ENCODE results near the gene KCNH1. TPM values are rescaled to one million over a fixed set of nuclear protein-coding genes. Genes with fewer than 3 reads are reported as not detected.
"Not testable (repeated sequence)": the region's sequence is repeated elsewhere in the genome, so short reads cannot be mapped to it uniquely, and the experiment has no call there.

Gene KCNH1
- total RNA-seq, 1 donor from 2014 or later: 6.3 TPM

- Mint-ChIP-seq H3K4me3 (ENCODE audit: unreplicated experiment) (no peak overlapping the region), H3K9me3 (ENCODE audit: low read depth) (peaks cover 16% of the 10 kb centered on the region), H3K4me1 (ENCODE audit: low read depth) (peaks cover 20% of the 10 kb centered on the region), H3K36me3 (ENCODE audit: low read depth) (peaks cover 12% of the 10 kb centered on the region), H3K27me3 (ENCODE audit: low read depth) (no peaks in the 10 kb centered on the region), H3K27ac (ENCODE audit: unreplicated experiment) (no peak overlapping the region)
- DNase-seq (ENCODE audit: low spot score): no peak
- no peak for TF ChIP-seq CTCF (IDR thresholded peaks at IDR 0.05)
Observed at GRCh38 chr1:211066781-211067384, 67.1 kb downstream of the KCNH1 start.

- not testable (repeated sequence) for H3K27ac Mint-ChIP-seq (ENCODE audit: unreplicated experiment); H3K4me3 Mint-ChIP-seq (ENCODE audit: unreplicated experiment); H3K36me3 Mint-ChIP-seq (ENCODE audit: low read depth); H3K9me3 Mint-ChIP-seq (ENCODE audit: low read depth); DNase-seq (ENCODE audit: low spot score); H3K27me3 Mint-ChIP-seq (ENCODE audit: low read depth)
- peaks cover 11% of the 10 kb centered on the region for H3K4me1 Mint-ChIP-seq (ENCODE audit: low read depth)
Observed at GRCh38 chr1:211041838-211042237, 92.1 kb downstream of the KCNH1 start.

DNA sequence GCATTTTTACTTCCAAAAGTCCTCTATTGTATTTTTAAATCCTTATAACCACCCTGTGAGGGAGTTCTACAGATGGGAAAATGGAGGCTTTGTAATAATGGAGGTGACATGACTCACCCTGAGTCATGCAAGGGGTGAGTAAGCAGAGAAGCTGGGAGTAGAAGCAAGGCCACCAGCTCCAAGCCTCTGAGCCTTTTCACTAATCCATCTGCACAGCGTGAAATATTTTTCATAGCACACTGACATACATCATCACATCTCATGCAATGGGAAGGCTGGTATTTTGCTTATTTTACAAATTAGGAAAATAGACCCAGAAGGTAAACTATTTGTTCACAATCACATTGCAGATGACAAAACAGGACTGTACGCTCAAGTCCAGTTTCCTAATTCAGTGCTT lies 96.9 kb downstream of the KCNH1 start:
- H3K9me3 Mint-ChIP-seq (ENCODE audit: low read depth): peaks cover 8% of the 10 kb centered on the region
- TF ChIP-seq CTCF (IDR thresholded peaks at IDR 0.05): no peak
- H3K4me3 Mint-ChIP-seq (ENCODE audit: unreplicated experiment): no peak overlapping the region
- H3K4me1 Mint-ChIP-seq (ENCODE audit: low read depth): peaks cover 30% of the 10 kb centered on the region
- peaks cover 4% of the 10 kb centered on the region for H3K36me3 Mint-ChIP-seq (ENCODE audit: low read depth)
- no peak for DNase-seq (ENCODE audit: low spot score)
- H3K27me3 Mint-ChIP-seq (ENCODE audit: low read depth): no peaks in the 10 kb centered on the region
- H3K27ac Mint-ChIP-seq (ENCODE audit: unreplicated experiment): peak overlapping the region; percentile 94

GRCh38 chr1:211036381-211037060 lies 97.4 kb downstream of the KCNH1 start:
- peaks cover 9% of the 10 kb centered on the region for H3K9me3 Mint-ChIP-seq (ENCODE audit: low read depth)
- no peaks in the 10 kb centered on the region for H3K27me3 Mint-ChIP-seq (ENCODE audit: low read depth)
- H3K27ac Mint-ChIP-seq (ENCODE audit: unreplicated experiment): peak overlapping the region; percentile 94
- no peak overlapping the region for H3K4me3 Mint-ChIP-seq (ENCODE audit: unreplicated experiment)
- H3K36me3 Mint-ChIP-seq (ENCODE audit: low read depth): peaks cover 4% of the 10 kb centered on the region
- DNase-seq (ENCODE audit: low spot score): no peak
- no peak for TF ChIP-seq CTCF (IDR thresholded peaks at IDR 0.05)
- H3K4me1 Mint-ChIP-seq (ENCODE audit: low read depth): peaks cover 30% of the 10 kb centered on the region

DNA sequence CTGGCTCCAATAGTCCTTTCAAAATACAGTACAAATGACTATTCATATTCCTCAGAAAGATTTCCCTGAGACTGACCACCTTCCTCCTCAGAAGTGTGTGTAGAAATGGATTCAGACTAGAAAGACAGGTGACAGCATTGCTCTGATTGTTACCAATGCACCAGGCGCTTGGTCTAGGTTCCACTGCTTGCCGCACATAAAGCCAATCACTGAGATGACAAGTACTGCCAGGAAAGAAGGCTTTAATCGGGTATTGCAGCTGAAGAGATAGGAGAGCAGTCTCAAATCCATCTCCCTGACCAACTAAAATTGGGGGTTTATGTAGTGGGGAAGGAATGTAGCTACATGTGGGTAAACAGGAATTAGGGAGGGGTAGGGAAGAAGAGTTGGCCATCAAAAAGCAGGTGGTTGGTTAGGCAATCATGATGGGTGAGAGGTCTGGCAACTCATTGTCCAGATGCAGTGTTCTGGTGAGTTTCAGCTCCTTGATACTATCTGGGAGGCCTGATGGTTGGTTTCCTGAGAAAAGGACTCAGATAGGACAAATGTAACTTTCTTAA lies 98.0 kb downstream of the KCNH1 start:
- peaks cover 9% of the 10 kb centered on the region for H3K9me3 Mint-ChIP-seq (ENCODE audit: low read depth)
- peak overlapping the region; percentile 94 for H3K27ac Mint-ChIP-seq (ENCODE audit: unreplicated experiment)
- H3K4me3 Mint-ChIP-seq (ENCODE audit: unreplicated experiment): no peak overlapping the region

More for the DNA sequence above, 98.0 kb downstream of the KCNH1 start:
- peaks cover 4% of the 10 kb centered on the region for H3K36me3 Mint-ChIP-seq (ENCODE audit: low read depth)
- TF ChIP-seq CTCF (IDR thresholded peaks at IDR 0.05): no peak
- H3K4me1 Mint-ChIP-seq (ENCODE audit: low read depth): peaks cover 30% of the 10 kb centered on the region
- no peaks in the 10 kb centered on the region for H3K27me3 Mint-ChIP-seq (ENCODE audit: low read depth)
- no peak for DNase-seq (ENCODE audit: low spot score)
